Measurements from ENCODE around the gene ANAPC4. TPM values are rescaled to one million over a fixed set of nuclear protein-coding genes. Genes with fewer than 3 reads are reported as not detected.

ANAPC4 gene
- polyA plus RNA-seq, 2 of the 4 experiments (the other 2 are of a cell fraction), result 15.7 to 21.2 TPM

DNA sequence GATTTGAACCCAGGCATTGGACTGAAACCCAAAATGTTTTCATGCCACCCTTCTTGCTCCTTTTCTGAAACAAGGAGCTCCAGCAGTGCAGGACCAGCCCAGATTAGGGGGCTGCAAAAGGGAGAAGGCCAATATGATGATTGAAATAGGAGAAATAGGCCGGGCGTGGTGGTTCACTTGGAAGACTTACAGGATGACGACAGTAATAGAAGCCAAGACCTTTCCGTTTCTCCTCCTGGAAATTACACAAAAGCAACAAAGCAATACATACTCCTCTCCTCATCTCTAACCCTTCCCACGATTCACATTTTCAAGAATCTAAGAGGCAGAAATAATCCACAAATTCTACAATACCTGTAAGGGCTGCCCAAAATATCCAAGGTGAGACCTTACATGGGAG, 90.8 kb downstream of the ANAPC4 start:
- POLR2A ChIA-PET, result no interaction called here
- no peak for DNase-seq (ENCODE audit: low read depth in 1 of 2, low spot score in 1 of 2)
- Histone ChIP-seq H3K4me1 (no peaks in the 10 kb centered on the region), H3K27ac (no peak overlapping the region), H3K4me3 (no peak overlapping the region), H3K4me2 (no peak overlapping the region), H3K9me3 (peaks cover 6% of the 10 kb centered on the region; the same call in 1 of the 3 replicates)
- no peak for ATAC-seq
- TF ChIP-seq MAX (IDR thresholded peaks at IDR 0.05), result no peak
- TF ChIP-seq SMC3 (IDR thresholded peaks at IDR 0.05), result no peak
- TF ChIP-seq HEYL (CRISPR knock-in tag; IDR thresholded peaks at IDR 0.05), result no peak
- TF ChIP-seq, protein P1, sequence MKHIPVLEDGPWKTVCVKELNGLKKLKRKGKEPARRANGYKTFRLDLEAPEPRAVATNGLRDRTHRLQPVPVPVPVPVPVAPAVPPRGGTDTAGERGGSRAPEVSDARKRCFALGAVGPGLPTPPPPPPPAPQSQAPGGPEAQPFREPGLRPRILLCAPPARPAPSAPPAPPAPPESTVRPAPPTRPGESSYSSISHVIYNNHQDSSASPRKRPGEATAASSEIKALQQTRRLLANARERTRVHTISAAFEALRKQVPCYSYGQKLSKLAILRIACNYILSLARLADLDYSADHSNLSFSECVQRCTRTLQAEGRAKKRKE (CRISPR knock-in tag; IDR thresholded peaks at IDR 0.05; ENCODE audit: low read depth), result no peak
- TF ChIP-seq, protein P2, sequence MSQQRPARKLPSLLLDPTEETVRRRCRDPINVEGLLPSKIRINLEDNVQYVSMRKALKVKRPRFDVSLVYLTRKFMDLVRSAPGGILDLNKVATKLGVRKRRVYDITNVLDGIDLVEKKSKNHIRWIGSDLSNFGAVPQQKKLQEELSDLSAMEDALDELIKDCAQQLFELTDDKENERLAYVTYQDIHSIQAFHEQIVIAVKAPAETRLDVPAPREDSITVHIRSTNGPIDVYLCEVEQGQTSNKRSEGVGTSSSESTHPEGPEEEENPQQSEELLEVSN (IDR thresholded peaks at IDR 0.05; ENCODE audit: borderline replicate concordance, low read depth), result no peak
- TF ChIP-seq, protein P3, sequence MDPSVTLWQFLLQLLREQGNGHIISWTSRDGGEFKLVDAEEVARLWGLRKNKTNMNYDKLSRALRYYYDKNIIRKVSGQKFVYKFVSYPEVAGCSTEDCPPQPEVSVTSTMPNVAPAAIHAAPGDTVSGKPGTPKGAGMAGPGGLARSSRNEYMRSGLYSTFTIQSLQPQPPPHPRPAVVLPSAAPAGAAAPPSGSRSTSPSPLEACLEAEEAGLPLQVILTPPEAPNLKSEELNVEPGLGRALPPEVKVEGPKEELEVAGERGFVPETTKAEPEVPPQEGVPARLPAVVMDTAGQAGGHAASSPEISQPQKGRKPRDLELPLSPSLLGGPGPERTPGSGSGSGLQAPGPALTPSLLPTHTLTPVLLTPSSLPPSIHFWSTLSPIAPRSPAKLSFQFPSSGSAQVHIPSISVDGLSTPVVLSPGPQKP (IDR thresholded peaks at IDR 0.05; ENCODE audit: low read depth, low read length), result no peak
- TF ChIP-seq HOXA7 (CRISPR knock-in tag; IDR thresholded peaks at IDR 0.05), result no peak
- no peak for TF ChIP-seq MAZ (IDR thresholded peaks at IDR 0.05; ENCODE audit: borderline replicate concordance, low read depth, low read length)
- no peak for TF ChIP-seq BCL3 (IDR thresholded peaks at IDR 0.05)
- no peak for TF ChIP-seq GATA3 (IDR thresholded peaks at IDR 0.05; ENCODE audit: borderline replicate concordance)
- TF ChIP-seq JUN (IDR thresholded peaks at IDR 0.05), result no peak
- TF ChIP-seq CHD2 (IDR thresholded peaks at IDR 0.05; ENCODE audit: low read length, partially characterized antibody), result no peak
- no peak for TF ChIP-seq NR3C1 (IDR thresholded peaks at IDR 0.05)
- no peak for FAIRE-seq
- CTCF ChIA-PET, result no interaction called here
- WGBS (ENCODE audit: missing lambda C conversion rate), result 74% methylated on average over 5 of the region's 5 CpGs

Other genes with a start within 250 kb of the ANAPC4 start
- 7.4 and 9.7 TPM in 2 replicates for gene SEPSECS, start 216.8 kb upstream of the ANAPC4 start, polyA plus RNA-seq (2011; rRNA removed)
- gene SEPSECS, start 216.8 kb upstream of the ANAPC4 start, polyA plus RNA-seq (2017; fragmentation: RNase III; extraction: RNeasy Plus Mini Kit Qiagen cat#74134 plus additional on column Dnase treatment), result 2.3 to 2.9 TPM (median 2.5 TPM) in 3 replicates
- 4.8 and 7.7 TPM in 2 replicates for gene PI4K2B, start 143.2 kb upstream of the ANAPC4 start, polyA plus RNA-seq (2011; rRNA removed)
- 6.8 to 8.4 TPM (median 7.8 TPM) in 3 replicates for gene PI4K2B, start 143.2 kb upstream of the ANAPC4 start, polyA plus RNA-seq (2017; fragmentation: RNase III; extraction: RNeasy Plus Mini Kit Qiagen cat#74134 plus additional on column Dnase treatment)
- 8.9 and 10.2 TPM in 2 replicates for gene ZCCHC4, start 64.5 kb upstream of the ANAPC4 start, polyA plus RNA-seq (2011; rRNA removed)
- 5.2 to 5.9 TPM (median 5.7 TPM) in 3 replicates for gene ZCCHC4, start 64.5 kb upstream of the ANAPC4 start, polyA plus RNA-seq (2017; fragmentation: RNase III; extraction: RNeasy Plus Mini Kit Qiagen cat#74134 plus additional on column Dnase treatment)